Loucy (cell line): ENCODE data around the gene MT1A.

Experiments
- H2AFZ ChIP-seq: fragments of 200-600 bp; sonication (generic); 2 replicates; pipeline ENCODE4 v1.6.0; 2016; ENCODE audit warnings: antibody characterized with exemption, mild to moderate bottlenecking, low read length, moderate library complexity
- H3F3A ChIP-seq: fragments of 200-600 bp; 2 replicates; pipeline ENCODE4 v1.6.0; 2016; ENCODE audit warnings: antibody characterized with exemption, low read depth, mild to moderate bottlenecking
- H3K27me3 ChIP-seq: fragments of 200-600 bp; sonication (generic); 2 replicates; pipeline ENCODE4 v1.6.1; 2014; ENCODE audit warnings: low read length, mild to moderate bottlenecking; ENCODE audit not compliant: insufficient read depth, poor library complexity, severe bottlenecking
- H3K36me3 ChIP-seq: fragments of 200-600 bp; sonication (generic); 2 replicates; pipeline ENCODE4 v1.6.1; 2016; ENCODE audit warnings: low read length; ENCODE audit not compliant: insufficient read depth
- H3K4me1 ChIP-seq: fragments of 200-600 bp; sonication (generic); 2 replicates; pipeline ENCODE4 v1.5.1; 2014; ENCODE audit warnings: low read length, mild to moderate bottlenecking; ENCODE audit not compliant: insufficient read depth, poor library complexity, severe bottlenecking
- H3K4me2 ChIP-seq: fragments of 200-600 bp; sonication (generic); 2 replicates; pipeline ENCODE4 v1.6.0; 2014; ENCODE audit warnings: antibody characterized with exemption, low read length, low read depth, mild to moderate bottlenecking; ENCODE audit not compliant: poor library complexity, severe bottlenecking
- H3K4me3 ChIP-seq: fragments of 200-600 bp; sonication (generic); 2 replicates; pipeline ENCODE4 v1.5.1; 2014; ENCODE audit warnings: low read length, mild to moderate bottlenecking, mixed read lengths; ENCODE audit not compliant: poor library complexity, severe bottlenecking
- H3K79me2 ChIP-seq: fragments of 200-600 bp; sonication (generic); 2 replicates; pipeline ENCODE4 v1.6.1; 2014; ENCODE audit warnings: low read length; ENCODE audit not compliant: insufficient read depth
- H3K9ac ChIP-seq: fragments of 200-600 bp; sonication (generic); 2 replicates; pipeline ENCODE4 v1.6.0; 2014; ENCODE audit warnings: mild to moderate bottlenecking, low read depth, low read length, moderate library complexity; ENCODE audit not compliant: poor library complexity, severe bottlenecking
- H3K9me2 ChIP-seq: fragments of 200-600 bp; sonication (generic); replicated peaks from 2 replicates; pipeline ENCODE4 v1.6.1; 2016; ENCODE audit warnings: low read depth, low read length, mixed read lengths
- H3K9me3 ChIP-seq: fragments of 200-600 bp; sonication (generic); 2 replicates; pipeline ENCODE4 v1.6.1; 2014; ENCODE audit warnings: mild to moderate bottlenecking, antibody characterized with exemption, low read length, low read depth; ENCODE audit not compliant: insufficient read depth
- H4K20me1 ChIP-seq: fragments of 200-600 bp; sonication (generic); 2 replicates; pipeline ENCODE4 v1.6.0; 2014; ENCODE audit warnings: antibody characterized with exemption, low read length, mild to moderate bottlenecking; ENCODE audit not compliant: insufficient read depth, poor library complexity, severe bottlenecking
- CTCF ChIP-seq: fragments of 200-600 bp; sonication (generic); conservative IDR thresholded peaks from 2 replicates; pipeline ENCODE4 v1.5.1; 2014; ENCODE audit warnings: mild to moderate bottlenecking, antibody characterized with exemption, low read length
- EZH2phosphoT487 ChIP-seq: fragments of 200-600 bp; IDR thresholded peaks from 2 replicates; pipeline ENCODE4 v1.6.1; 2018; ENCODE audit warnings: antibody characterized with exemption, mild to moderate bottlenecking, moderate library complexity, borderline replicate concordance

MT1A gene

GRCh38 chr16:56651586-56651985, 13.1 kb downstream of the MT1A start, which contains the start of gene MT1B:
Gene MT1B (plus strand): TSS chr16:56651886. CDS start chr16:56651954, 68 bp downstream.
- no peaks in the 10 kb centered on the region for H3K9me2 ChIP-seq
- TF ChIP-seq EZH2phosphoT487 (no peak), CTCF (no peak)
- no peak within 1 kb of the TSS for H3K9ac ChIP-seq
- H3K4me1 ChIP-seq, result no peaks in the 10 kb centered on the region
- no peaks in the 10 kb centered on the region for H3K79me2 ChIP-seq
- no peaks in the 10 kb centered on the region for H3K36me3 ChIP-seq
- H3K4me2 ChIP-seq, result no peak within 1 kb of the TSS
- H2AFZ ChIP-seq, result no peak within 1 kb of the TSS
- H3K4me3 ChIP-seq, result no peak within 1 kb of the TSS
- no peaks in the 10 kb centered on the region for H3F3A ChIP-seq
- no peaks in the 10 kb centered on the region for H4K20me1 ChIP-seq
- no peaks in the 10 kb centered on the region for H3K27me3 ChIP-seq
- no peaks in the 10 kb centered on the region for H3K9me3 ChIP-seq

GRCh38 chr16:56652600-56652999, 14.1 kb downstream of the MT1A start:
- H2AFZ ChIP-seq, result no peak overlapping the region
- no peak overlapping the region for H3K4me3 ChIP-seq
- no peaks in the 10 kb centered on the region for H3F3A ChIP-seq
- H3K9me3 ChIP-seq, result no peaks in the 10 kb centered on the region
- no peaks in the 10 kb centered on the region for H4K20me1 ChIP-seq
- TF ChIP-seq CTCF, result no peak
- TF ChIP-seq EZH2phosphoT487, result no peak
- no peaks in the 10 kb centered on the region for H3K27me3 ChIP-seq
- H3K4me2 ChIP-seq, result no peak overlapping the region
- no peaks in the 10 kb centered on the region for H3K36me3 ChIP-seq
- peaks cover 4% of the 10 kb centered on the region for H3K4me1 ChIP-seq
- H3K9ac ChIP-seq, result no peak overlapping the region
- H3K9me2 ChIP-seq, result no peaks in the 10 kb centered on the region
- H3K79me2 ChIP-seq, result no peaks in the 10 kb centered on the region

- Histone ChIP-seq H3K9me3 (no peaks in the 10 kb centered on the region), H4K20me1 (no peaks in the 10 kb centered on the region), H2AFZ (no peak overlapping the region), H3K4me1 (peaks cover 10% of the 10 kb centered on the region), H3K4me3 (no peak overlapping the region), H3K4me2 (no peak overlapping the region), H3K36me3 (no peaks in the 10 kb centered on the region), H3K9me2 (no peaks in the 10 kb centered on the region), H3K9ac (no peak overlapping the region), H3F3A (no peaks in the 10 kb centered on the region), H3K27me3 (no peaks in the 10 kb centered on the region), H3K79me2 (no peaks in the 10 kb centered on the region)
- no peak for TF ChIP-seq CTCF
- no peak for TF ChIP-seq EZH2phosphoT487
Measured at GRCh38 chr16:56653218-56653617, 14.8 kb downstream of the MT1A start.
